C4-2B (cell line): ENCODE measurements around the gene LIX1.

Source experiments
- H3K27ac ChIP-seq: fragments of 450-650 bp; 2 replicates; pipeline ENCODE4 v1.5.1; 2017
- ZFX ChIP-seq: fragments of 450-650 bp; IDR thresholded peaks from 2 replicates; pipeline ENCODE4 v1.6.1; 2017
- TF ChIP-seq, protein P1 (sequence below): fragments of 450-650 bp; conservative IDR thresholded peaks from 2 replicates; pipeline ENCODE4 v1.5.1; 2017; ENCODE audit warnings: mild to moderate bottlenecking

Gene LIX1

GRCh38 chr5:97141031-97141430 is 1.4 kb downstream of the LIX1 start:
- TF ChIP-seq, protein P1, sequence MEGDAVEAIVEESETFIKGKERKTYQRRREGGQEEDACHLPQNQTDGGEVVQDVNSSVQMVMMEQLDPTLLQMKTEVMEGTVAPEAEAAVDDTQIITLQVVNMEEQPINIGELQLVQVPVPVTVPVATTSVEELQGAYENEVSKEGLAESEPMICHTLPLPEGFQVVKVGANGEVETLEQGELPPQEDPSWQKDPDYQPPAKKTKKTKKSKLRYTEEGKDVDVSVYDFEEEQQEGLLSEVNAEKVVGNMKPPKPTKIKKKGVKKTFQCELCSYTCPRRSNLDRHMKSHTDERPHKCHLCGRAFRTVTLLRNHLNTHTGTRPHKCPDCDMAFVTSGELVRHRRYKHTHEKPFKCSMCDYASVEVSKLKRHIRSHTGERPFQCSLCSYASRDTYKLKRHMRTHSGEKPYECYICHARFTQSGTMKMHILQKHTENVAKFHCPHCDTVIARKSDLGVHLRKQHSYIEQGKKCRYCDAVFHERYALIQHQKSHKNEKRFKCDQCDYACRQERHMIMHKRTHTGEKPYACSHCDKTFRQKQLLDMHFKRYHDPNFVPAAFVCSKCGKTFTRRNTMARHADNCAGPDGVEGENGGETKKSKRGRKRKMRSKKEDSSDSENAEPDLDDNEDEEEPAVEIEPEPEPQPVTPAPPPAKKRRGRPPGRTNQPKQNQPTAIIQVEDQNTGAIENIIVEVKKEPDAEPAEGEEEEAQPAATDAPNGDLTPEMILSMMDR, result no peak
- TF ChIP-seq ZFX, result no peak
- H3K27ac ChIP-seq, result no peak overlapping the region

DNA sequence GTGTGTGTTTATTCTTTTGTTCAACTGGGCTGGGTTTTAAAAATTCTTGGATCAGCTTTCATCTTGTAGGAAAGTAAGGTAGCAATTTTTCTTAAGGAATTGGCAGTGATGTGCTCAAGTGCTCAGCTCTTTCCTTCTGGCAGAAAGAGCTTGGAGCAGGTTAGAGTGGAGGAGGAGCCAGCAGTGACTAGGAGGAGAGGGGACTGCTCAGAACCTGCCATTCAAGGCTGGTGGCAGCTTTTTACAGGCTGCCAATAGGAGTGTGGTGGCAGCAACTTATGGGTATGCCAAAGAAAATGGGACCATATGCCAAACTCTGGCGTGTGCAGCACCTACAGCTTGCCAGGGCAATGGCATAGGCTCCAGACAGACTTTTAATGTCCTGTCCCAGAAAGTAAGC is 2.2 kb downstream of the LIX1 start:
- TF ChIP-seq, protein P1, result 0 out of 2 replicates have a peak, but pooled peaks have one; percentile 8

DNA sequence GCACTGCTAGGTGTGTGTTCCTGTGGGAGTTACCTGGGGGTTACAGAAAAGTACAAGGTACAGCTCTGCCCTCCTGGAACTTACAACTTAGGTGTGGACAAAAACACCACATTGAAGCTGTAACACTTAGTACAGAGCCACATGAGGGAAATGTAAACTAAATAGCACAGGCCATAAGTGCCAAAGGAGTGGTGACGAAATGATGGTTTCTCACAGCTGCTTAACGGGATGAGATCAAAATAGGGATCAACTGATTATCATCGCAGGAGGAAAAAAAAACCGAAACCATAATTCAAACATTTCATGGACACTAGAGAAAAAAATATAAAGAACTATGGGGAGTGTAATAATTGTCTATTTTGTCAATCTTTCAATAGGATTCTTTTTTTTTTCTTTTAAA is 5.9 kb downstream of the LIX1 start:
- no peak overlapping the region for H3K27ac ChIP-seq
- TF ChIP-seq ZFX, result no peak
- TF ChIP-seq, protein P1, result no peak

More for the DNA sequence above, 2.2 kb downstream of the LIX1 start:
- peak overlapping the region; percentile 33; the same call in 1 of the 2 replicates for H3K27ac ChIP-seq

- no peak for TF ChIP-seq ZFX
- TF ChIP-seq, protein P1, result no peak
Observed at GRCh38 chr5:97135868-97136267, 6.5 kb downstream of the LIX1 start.

DNA sequence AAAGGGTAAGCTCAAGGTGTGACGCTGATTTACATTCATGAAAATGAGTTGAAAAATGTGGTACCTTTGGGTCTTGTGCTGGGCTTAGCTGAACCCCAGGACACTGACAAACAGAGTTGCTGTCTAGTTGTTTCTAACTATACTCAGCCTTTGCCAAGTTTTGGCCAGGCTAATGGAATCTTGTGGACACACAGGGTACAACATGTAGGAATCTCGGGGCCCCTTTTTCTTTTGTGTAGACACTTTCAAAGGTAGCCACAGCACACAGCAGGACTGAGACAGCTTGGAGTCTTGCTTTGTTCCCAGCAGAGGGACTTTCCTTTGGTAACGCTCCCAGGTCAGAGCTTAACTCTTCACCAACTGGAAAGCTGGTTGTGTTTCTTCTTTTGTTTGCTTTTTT is 7.8 kb downstream of the LIX1 start:
- no peak overlapping the region for H3K27ac ChIP-seq
- TF ChIP-seq, protein P1, result no peak
- TF ChIP-seq ZFX, result no peak

More at GRCh38 chr5:97135868-97136267, 6.5 kb downstream of the LIX1 start:
- H3K27ac ChIP-seq, result no peak overlapping the region

- TF ChIP-seq, protein P1, result no peak
- no peak for TF ChIP-seq ZFX
- H3K27ac ChIP-seq, result no peak overlapping the region
Observed at GRCh38 chr5:97133101-97133500, 9.3 kb downstream of the LIX1 start.

DNA sequence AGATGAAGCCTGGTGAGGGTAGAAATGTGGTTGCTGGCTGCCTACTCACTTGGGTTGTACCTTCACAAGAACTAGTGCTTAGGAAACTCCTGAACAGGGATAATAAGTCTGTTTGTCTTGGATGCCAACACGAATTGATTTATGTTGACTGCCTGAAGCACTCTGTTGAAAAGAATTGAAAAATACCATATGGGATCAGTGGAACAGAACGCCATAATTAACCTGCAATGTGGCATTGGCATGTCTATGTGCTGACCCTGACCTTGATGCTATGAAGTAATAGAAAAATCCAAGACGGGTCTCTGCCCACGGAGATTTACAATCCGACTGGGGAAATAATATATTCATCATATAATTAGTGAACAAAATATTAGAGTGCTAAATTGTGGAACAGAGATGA is 10.5 kb downstream of the LIX1 start:
- no peak for TF ChIP-seq ZFX
- TF ChIP-seq, protein P1, result no peak
- no peak overlapping the region for H3K27ac ChIP-seq
